NCI-H2107 treated with DMSO at 0.1 percent for 48 hours (cell line): Measurements from ENCODE around the gene ECHDC1.

Experiments used
- DNase-seq: peaks from one replicate; lab custom pipeline; 2025; ENCODE audit not compliant: unreplicated experiment; lab: John Stamatoyannopoulos, UW

The ECHDC1 gene

GRCh38 chr6:127290391-127291265, 52.8 kb downstream of the ECHDC1 start:
- DNase-seq: no peak

GRCh38 chr6:127289934-127290333, 53.5 kb downstream of the ECHDC1 start:
- no peak for DNase-seq

GRCh38 chr6:127288705-127289104, 54.7 kb downstream of the ECHDC1 start:
- no peak for DNase-seq

DNA sequence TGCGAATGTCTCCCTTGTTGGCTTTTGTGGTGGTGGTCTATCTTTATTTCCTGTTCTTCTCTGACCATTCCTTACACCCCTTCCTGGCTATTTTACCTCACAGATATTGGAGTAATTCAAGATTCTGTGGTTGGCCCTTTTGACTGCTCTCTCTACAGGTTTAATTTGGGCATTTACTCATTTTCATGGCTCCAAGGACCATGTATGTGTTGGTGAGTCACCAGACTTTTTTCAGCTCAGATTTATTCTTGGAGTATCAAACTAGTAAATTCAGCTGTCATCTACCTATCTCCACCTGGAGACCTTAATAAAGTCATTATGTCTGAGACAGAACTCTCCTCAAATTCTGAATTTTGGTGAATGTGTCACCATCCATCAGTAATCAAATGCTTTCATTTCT, 61.2 kb downstream of the ECHDC1 start:
- no peak for DNase-seq

DNA sequence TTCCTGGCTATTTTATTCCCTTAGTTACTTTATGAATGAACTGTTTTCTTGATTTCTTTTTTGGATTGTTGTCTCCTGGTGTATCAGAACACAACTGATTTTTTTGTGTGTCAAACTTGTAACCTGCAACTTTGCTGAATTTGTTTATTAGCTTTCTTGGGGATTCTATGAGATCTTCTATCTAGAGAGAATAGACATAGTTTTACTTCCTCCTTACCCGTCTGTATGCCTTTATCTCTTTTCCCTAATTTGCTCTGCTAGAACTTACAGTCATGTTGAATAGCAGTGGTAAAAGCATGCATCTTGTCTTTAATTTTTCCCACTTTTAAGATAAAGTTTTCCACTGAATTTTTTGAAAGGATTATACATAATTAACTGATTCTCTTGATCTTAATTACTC, 63.6 kb downstream of the ECHDC1 start:
- DNase-seq: no peak

GRCh38 chr6:127277878-127278843, 65.2 kb downstream of the ECHDC1 start:
- DNase-seq: no peak

DNA sequence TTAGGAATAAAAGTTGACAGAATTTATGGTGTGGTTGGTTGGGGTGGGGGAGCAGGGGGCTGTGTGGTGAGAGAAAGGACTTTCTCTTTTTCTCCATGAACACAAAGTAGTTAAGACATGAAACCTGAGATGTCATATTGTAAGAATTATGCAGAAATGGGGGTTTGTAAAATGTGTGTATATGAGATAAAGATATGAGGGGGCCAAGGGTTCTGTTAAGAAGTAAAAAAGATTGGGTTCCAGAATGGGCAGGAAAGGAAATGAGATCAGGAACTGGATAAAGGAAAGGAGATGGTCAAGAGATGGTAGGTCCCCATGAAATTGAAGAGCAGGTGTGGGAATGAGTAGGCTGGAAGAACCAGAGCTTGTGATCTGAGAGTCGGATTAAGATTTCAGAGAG, 67.1 kb downstream of the ECHDC1 start:
- DNase-seq: no peak

DNA sequence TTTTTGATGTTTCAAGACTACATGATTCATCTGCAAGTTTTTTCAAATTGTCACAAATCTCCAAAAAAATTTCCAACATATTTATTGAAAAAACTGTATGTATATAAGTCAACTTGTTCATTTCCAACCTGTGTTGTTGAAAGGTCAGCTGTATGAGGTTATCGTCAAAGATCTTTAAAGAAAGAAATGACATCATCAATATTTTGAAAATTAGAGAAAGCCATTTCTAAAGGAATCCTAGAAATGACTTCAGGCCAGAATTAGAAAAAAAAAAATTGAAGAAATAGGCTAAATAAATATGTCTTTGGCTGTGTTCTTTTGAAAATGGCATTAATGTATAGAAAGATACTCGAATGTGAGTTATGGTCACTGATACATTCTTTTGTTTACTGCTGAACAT, 69.9 kb downstream of the ECHDC1 start:
- DNase-seq: no peak

DNA sequence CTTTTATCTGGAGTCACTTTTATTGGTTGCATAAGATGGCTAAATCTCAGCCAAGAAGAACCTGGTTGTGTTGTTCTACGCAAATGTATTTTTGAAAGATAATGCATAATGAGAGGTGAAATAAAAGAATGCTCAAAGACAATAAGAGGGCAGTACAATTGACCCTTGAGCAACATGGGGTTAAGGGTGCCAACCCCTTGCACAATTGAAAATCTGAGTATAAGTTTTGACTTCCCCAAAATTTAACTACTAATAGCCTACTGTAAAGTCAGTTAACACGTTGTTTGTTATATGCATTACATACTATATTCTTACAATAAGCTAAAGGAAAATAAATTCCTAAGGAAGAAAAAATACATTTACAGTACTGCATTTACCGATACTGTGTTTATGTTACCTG, 70.8 kb downstream of the ECHDC1 start:
- no peak for DNase-seq

DNA sequence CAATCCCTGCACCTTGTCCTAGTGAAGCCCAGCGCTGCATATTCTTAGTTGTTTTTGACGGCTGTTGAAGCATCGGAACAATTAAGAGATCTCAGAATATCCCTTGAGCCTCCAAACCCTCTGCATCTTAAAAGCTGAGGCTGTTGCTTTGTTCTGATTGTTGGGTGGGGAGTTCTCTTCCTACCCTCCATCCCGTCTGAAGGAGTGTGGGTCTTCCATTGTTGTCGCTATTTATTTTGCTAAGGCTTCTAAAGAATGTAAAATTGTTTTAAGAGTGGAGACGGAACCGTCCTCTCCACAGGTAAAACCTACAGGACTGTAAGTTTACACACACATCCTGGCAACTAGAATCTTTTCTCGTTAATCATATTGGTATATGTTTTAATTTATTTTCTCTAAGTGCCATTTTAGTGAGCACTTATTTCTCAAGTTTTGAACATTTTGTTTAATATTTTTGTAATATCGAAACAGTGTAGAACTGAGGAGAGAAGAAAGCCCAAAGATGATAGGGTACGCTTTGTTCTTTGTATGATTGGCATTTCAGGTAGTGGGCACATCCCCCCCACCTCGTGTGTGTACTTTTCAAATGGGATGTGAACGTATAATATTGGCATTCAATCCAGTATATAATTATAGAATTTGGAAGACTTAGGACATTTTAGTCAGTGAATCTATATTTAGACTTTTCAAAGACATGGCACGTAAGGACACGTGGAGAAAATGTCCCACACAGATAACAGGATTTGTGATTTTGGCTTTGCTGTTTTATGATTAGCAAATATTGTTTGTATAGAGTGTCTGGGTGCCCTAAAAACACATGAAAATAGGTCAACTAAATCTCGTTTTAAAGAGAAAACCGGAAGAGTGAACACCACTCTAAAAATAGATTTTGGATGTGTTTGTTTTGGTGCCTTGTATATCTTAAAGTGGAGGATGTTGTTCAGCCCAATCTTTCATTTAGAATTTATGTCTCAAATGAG, 75.5 kb downstream of the ECHDC1 start:
- no peak for DNase-seq

DNA sequence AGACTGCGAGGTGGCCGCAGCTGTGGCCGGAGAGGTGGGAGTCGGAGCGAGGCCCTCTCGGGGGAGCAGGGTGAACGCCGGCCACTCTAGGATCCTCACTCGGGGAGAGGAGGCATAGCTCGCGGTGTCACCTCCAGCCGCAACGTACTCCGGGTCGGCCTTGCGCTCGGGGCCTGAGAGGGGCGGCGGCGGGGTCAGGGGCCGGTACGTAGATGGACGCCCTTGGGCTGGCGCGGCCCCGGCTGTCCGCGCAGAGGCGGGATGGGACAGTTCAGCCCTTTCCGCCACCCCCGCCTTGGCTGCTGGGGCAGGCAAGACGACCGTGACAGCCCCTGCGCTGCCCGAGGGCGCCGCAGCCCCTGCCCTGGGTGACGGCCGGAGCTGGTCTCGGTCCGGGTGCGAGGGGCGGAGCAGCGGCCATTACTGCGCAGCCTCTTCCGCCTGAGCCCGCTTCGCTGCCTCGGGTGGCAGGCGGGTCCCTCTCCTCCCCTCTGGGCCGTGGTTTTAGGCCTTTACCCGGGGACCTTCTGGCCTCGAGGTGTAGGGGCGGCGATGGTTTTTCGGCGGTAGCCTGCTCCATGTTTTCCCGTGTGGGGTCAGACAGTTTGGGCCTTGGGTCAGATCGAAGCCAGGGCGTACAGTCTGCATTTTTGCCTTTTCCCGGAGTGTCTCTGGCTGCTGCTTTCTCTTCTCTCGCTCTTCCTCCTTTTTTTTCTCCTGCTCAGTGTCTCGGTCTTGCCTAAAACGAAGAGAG, 76.3 kb downstream of the ECHDC1 start:
- no peak for DNase-seq

DNA sequence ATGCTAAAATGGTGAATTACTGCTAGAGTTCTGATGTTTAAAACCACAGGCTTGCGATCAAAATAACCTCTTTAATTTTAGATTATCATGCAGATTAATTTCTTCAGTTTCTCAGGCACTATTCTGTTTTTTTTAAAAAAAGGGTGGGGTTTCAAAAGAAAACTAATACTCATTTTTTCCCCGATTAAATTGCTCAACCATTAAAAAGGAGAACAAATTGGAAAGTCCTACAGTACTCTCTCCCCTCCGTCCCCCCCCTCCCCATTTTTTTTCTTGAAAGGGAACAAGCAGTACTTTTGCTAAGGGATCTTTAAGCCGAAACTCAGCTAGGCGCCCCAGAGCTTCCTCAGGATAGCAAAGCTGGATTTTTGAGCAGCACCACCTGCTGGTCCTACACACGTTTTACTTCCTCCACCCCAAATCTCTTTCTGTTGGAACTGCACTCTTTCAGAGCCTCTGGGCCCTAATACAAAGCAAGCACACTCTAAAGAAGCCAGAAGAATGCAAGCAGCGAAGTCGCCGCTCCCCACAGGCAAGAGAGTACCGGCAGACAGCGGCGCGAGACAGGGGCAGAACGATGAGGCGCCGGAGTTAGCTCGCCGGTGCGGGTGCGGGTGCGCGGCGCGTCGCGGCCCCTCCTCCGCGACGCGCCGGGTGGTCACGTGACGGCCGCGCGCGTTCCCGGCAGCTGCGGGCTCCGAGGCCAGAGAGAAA, 77.1 kb downstream of the ECHDC1 start, which contains the start of gene RNF146:
TSS of gene RNF146 (plus strand) at position 687 of the 714 bp plus-strand sequence. CDS start 13,475 bp downstream, outside the sequence.
- DNase-seq: peak; percentile 79

DNA sequence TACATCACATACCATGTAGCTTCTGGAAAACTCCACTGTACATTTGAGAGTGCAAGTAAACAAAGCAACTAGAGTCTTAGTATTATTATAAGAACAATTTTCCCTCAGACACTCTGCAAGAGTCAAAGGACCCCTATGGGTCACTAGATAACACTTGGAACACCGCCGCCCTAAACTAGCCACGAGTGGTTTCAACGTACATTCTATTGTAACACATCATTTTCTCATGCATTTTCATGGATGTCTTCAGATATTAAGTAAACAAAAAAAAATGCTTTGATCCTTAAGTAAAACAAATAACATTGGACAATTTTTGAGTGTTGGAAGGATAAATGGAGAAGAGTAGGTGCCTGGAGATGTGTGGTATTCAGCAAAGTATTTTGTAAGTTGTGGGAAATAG, 79.9 kb downstream of the ECHDC1 start:
- DNase-seq: no peak

GRCh38 chr6:127262896-127263295, 80.5 kb downstream of the ECHDC1 start:
- no peak for DNase-seq

DNA sequence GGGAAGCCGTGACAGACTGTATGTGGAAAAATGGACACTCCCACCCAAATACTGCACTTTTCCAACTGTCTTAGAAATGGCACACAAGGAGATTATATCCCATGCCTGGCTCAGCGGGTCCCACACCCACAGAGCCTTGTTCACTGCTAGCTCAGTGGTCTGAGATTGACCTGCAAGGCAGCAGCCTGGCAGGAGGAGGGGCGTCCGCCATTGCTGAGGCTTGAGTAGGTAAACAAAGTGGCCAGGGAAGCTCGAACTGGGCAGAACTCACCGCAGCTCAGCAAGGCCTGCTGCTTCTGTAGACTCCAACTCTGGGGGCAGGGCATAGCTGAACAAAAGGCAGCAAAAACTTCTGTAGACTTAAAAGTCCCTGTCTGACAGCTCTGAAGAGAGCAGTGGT, 88.1 kb downstream of the ECHDC1 start:
- no peak for DNase-seq

- no peak for DNase-seq
These were observed 93.8 kb downstream of the ECHDC1 start for GRCh38 chr6:127249621-127250020.

GRCh38 chr6:127247114-127248096, 96.0 kb downstream of the ECHDC1 start:
- no peak for DNase-seq

DNA sequence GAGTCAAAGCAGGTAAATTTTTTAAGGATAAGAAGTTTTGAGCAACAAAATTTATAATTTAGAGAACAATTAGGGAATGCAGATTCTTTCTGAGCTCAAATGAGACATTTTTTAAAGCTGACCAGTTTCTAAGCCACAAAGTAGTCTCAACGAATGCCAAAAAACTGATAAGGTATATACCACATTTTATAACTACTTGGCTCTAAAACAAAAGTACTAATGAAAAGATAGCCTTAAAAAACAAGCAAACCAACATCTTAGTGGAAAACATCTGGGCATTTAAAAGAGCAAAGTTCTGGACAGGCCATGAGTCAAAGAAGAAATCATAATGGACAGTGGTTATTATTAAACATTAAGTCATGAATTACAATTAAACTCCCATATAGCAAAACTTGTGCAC, 99.9 kb downstream of the ECHDC1 start:
- DNase-seq: no peak
